GM21423 (cell line): ENCODE data around the gene ABHD16A.

Experiments
- ATAC-seq: cut with Tn5 transposase; IDR thresholded peaks from one replicate; pipeline ENCODE4 v1.9.1; 2021; ENCODE audit warnings: mild to moderate bottlenecking, moderate library complexity; ENCODE audit not compliant: unreplicated experiment

The ABHD16A gene

DNA sequence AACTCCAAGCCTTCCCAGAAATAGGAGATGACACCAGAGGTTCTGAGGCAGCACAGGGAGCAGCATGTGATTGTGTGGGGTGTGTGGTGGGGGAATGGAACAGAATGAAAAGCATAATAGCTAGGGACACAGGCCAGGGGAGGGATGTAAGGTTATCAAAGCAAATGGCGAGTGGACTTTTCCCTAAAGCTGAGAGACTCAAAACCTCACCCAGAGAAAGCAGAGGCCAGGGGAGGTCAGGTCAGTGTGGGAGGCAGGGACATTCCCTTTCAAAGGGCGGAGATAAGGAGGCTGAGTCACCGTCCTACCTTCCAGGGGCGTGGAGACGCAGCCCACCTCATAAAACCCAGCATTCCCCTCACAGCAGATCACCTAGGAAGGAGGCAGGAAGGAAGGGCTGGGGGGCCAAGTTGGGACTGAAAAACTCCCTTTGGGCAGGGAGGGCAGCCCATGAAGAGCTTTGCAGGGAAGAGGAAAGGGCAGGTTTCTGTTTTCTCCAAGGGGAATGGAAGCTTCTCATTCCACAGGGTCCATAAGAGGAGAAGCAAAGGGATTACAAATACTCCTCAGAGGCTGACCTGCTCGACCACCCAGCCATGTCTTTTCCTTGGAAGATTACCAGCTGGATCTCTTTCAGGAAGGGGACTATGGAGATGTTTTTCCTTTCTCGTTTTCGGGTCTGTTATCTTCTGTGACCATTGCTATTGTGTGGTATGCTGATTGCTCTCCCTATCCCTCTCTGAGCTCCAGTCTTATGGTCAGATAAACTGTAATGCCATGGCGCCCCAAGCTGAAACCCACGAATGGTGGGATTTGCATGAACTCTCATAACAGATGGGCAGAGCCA is 12.7 kb downstream of the ABHD16A start:
- no peak for ATAC-seq

GRCh38 chr6:31689249-31690110 is 13.6 kb downstream of the ABHD16A start:
- no peak for ATAC-seq

GRCh38 chr6:31687860-31688693 is 15.0 kb downstream of the ABHD16A start:
- no peak for ATAC-seq

DNA sequence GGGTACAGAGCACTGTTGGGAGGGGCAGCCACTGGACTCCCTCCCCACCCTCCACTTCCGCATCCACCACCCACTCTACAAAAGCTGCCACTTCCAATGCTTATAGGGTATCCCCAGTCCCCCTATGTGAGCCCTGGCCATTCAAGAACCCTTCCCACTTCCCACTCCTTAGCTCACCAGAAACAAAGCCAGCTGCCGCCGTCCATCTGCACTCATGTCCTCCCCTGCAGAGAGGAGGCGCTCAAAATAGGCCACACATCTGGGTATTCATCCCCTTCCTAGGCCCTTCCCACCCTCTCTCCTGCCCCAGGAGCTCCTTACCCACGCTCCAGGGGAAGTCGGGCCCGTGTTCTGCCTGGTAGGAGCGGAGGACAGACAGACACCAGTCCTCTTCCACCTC is 15.8 kb downstream of the ABHD16A start:
- ATAC-seq: no peak

GRCh38 chr6:31686483-31686882 is 16.6 kb downstream of the ABHD16A start:
- ATAC-seq: no peak

GRCh38 chr6:31683591-31683990 is 19.5 kb downstream of the ABHD16A start:
- no peak for ATAC-seq

GRCh38 chr6:31681135-31681671 is 21.9 kb downstream of the ABHD16A start:
- ATAC-seq: no peak

DNA sequence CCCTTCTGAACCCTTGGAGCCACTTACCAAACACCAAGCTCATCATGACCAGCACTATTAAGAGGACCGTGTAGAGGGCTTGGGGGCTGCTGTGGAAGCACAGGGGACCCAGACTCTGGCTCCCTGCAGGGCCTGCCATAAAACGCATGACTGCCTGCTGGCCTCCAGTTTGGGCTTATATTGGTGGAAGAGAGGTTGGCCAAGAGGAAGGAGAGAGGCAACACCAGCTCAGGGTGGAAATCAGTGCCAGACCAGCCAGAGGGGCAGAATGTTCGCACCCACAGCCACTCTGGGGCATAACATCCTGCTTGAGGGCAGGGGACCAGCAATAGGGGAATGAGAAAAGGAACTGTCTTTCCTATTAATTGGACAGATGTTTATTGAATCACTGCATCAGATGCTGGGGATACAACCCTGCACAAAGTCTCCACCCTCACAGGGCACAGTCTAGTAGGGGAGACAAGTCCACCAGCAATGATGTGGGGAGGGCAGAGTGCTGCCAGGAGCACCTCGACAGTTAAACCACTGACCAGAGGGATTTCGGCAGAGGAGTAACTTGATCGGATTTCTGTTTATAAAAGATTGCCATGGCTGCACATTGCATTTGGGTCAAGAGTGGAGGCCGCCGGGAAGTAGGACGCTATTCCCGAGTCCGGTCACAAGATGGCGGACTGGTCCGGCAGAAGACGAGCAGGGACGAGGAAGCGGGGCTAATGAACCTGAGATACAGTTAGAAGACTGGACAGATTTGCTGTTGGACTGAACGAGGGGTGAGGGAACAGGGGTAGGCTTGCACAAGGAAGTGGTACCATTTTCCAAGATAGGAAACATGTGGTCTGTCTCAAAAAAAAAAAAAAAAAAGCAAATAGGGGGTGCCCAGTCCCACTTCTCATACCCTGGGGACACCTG is 22.6 kb downstream of the ABHD16A start, which contains the start of gene LY6G5C:
TSS of gene LY6G5C (minus strand) at position 842 of the 909 bp plus-strand sequence. CDS start at position 148, 694 bp downstream.
- no peak for ATAC-seq

GRCh38 chr6:31677955-31678354 is 25.2 kb downstream of the ABHD16A start:
- no peak for ATAC-seq

- no peak for ATAC-seq
Measured at GRCh38 chr6:31676904-31677303, 26.2 kb downstream of the ABHD16A start.

- ATAC-seq: no peak
Measured at GRCh38 chr6:31676322-31676903, 26.7 kb downstream of the ABHD16A start.

DNA sequence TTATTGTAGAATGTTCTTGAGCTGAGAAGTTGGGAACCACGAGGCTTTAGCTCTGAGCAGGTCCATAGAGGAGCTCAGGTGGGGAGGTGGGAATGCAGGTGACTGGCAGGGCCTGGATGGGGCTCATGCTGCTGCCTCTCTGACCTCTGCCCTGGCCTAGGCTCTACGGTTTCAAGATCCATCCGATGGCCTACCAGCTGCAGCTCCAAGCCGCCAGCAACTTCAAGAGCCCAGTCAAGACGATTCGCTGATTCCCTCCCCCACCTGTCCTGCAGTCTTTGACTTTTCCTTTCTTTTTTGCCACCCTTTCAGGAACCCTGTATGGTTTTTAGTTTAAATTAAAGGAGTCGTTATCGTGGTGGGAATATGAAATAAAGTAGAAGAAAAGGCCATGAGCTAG is 33.4 kb downstream of the ABHD16A start, which contains the start of gene LY6G5B:
TSS of gene LY6G5B (plus strand) at position 301 of the 400 bp plus-strand sequence. CDS start 975 bp downstream, outside the sequence.
- no peak for ATAC-seq

- ATAC-seq: no peak
Measured at GRCh38 chr6:31666337-31666965, 36.7 kb downstream of the ABHD16A start.

- ATAC-seq: peak; percentile 73
Measured at GRCh38 chr6:31665501-31666336, 37.4 kb downstream of the ABHD16A start, which contains the start of gene CSNK2B. TSS of gene CSNK2B (plus strand) at chr6:31666080. CDS start at chr6:31666832, 752 bp downstream.

DNA sequence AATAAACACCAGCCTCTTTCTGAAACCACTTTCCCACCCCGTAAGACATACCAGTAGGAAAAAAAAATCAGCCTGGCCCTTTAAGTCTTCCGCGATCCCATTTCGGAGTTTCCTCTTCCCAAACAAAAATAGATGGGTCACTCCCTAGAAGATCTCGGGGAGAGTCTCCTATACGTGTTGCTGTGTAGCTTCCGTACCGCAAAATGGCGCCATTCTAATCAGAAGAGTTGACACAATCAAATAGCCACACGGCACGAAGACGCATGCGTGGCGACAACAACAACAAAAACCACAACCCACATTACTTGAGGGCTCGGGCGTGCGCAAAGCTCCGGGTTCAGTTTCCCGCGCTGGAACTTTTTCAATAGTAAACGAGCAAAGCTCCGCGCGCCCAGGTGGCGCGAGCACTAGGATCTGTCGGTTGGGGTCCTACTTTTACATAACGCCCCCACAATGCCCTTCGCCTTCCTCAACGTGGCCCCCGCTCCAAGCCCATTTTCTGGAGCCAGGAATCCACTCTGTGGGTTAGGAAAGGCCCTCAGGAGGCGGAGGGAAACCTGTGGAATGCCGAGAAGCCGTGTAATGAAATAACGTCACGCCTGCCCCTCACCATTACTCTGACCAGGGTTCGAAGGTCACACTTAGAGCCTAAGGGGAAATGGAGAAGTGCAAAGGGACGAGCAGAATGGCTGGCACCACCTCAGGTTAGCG is 38.2 kb downstream of the ABHD16A start, which contains the start of gene GPANK1:
TSS of gene GPANK1 (minus strand) at position 208 of the 711 bp plus-strand sequence. CDS start 519 bp downstream, outside the sequence.
- peak; percentile 32 for ATAC-seq

- ATAC-seq: no peak
Measured at GRCh38 chr6:31663961-31664789, 38.9 kb downstream of the ABHD16A start.
